PC-9 (cell line): ENCODE data around the gene ADGRL3.

Experiments used
- EZH2 ChIP-seq: fragments of 200-600 bp; sonication (generic); IDR thresholded peaks from 2 replicates; pipeline ENCODE4 v1.8.0; 2017; ENCODE audit warnings: antibody characterized with exemption, low read depth
- TF ChIP-seq, protein P1 (sequence below): fragments of 200-600 bp; sonication (generic); conservative IDR thresholded peaks from 2 replicates; pipeline ENCODE4 v1.6.1; 2017; ENCODE audit warnings: mixed run types, antibody characterized with exemption, mild to moderate bottlenecking, moderate library complexity

- TF ChIP-seq, protein P1, sequence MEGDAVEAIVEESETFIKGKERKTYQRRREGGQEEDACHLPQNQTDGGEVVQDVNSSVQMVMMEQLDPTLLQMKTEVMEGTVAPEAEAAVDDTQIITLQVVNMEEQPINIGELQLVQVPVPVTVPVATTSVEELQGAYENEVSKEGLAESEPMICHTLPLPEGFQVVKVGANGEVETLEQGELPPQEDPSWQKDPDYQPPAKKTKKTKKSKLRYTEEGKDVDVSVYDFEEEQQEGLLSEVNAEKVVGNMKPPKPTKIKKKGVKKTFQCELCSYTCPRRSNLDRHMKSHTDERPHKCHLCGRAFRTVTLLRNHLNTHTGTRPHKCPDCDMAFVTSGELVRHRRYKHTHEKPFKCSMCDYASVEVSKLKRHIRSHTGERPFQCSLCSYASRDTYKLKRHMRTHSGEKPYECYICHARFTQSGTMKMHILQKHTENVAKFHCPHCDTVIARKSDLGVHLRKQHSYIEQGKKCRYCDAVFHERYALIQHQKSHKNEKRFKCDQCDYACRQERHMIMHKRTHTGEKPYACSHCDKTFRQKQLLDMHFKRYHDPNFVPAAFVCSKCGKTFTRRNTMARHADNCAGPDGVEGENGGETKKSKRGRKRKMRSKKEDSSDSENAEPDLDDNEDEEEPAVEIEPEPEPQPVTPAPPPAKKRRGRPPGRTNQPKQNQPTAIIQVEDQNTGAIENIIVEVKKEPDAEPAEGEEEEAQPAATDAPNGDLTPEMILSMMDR, result no peak
- no peak for TF ChIP-seq EZH2
These were observed 664.2 kb downstream of the ADGRL3 start for GRCh38 chr4:61864286-61864685.
